Heart left ventricle (tissue), 13 donors: ENCODE data around the gene CDK3.

Source experiments
- CTCF ChIP-seq, 12 donors: fragments of 200-600 bp; sonication (generic) in 4 of 12; IDR thresholded peaks; one replicate each; pipeline versions ENCODE4 v1.5.0 to v1.8.0; 2018 to 2022; ENCODE audit warnings: antibody characterized with exemption in 12 of 12, mild to moderate bottlenecking in 5 of 12
- POLR2A ChIP-seq, 2 donors: fragments of 450-650 bp; IDR thresholded peaks; one replicate each; pipeline ENCODE4 v1.6.1; 2017; ENCODE audit warnings: antibody characterized with exemption in 2 of 2, mild to moderate bottlenecking in 2 of 2, moderate library complexity in 2 of 2
- donor health status: ischemic (EF 13 %, LVEDD 7.1; RV severe dilation, severe dysfunction).
- donor health status: DM: no; HTN: yes; CAD: no.
- donor health status: DM: no; HTN: no; CAD: no.
- donor health status: ischemic (EF 25% LVEDD 6.9; RV normal size, moderate dysfunction).
- donor health status: ischemic (EF 25% LVEDD 5.7; RV mildly dilated, moderate dysfunction).
- donor health status: ischemic (EF 35%, LVEDD 5.7; RV mildly dilated, moderate dysfunction).
- donor health status: nonischemic (EF 11% LVEDD 7.7; RV severe dilation, severe dysfunction).
- donor health status: DM: yes; HTN: yes; CAD: no.
- donor health status: PGD.
- donor health status: ischemic (EF 29% LVEDD 5.4; RV normal size, mild dysfunction).
- donor health status: nonischemic (EF 23%, LVEDD 6.1; RV moderate dilation, normal function).

DNA sequence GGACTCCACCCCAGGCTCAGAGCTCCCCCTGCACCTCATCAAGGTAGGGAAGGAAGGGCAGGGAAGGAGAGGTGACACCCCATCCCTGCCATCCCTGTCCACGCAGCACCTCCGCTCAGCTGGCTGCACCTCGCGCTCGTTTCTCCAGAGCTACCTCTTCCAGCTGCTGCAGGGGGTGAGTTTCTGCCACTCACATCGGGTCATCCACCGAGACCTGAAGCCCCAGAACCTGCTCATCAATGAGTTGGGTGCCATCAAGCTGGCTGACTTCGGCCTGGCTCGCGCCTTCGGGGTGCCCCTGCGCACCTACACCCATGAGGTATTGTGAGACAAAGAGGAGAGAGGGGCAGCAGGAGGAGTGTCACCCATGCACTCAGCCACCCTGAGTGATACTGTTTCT, 1.4 kb downstream of the CDK3 start:
- TF ChIP-seq CTCF (IDR thresholded peaks at IDR 0.05) = no peak
- TF ChIP-seq POLR2A (IDR thresholded peaks at IDR 0.05) = no peak
